Epithelial cell of esophagus (primary cell): Measurements from ENCODE around the gene ZDHHC19.
"Not testable (repeated sequence)": the region's sequence is repeated elsewhere in the genome, so short reads cannot be mapped to it uniquely, and the experiment has no call there.

Experiments used
- DNase-seq: peaks from one replicate; pipeline ENCODE4 v3.0.0; 2010; ENCODE audit warnings: low read depth
- H3K4me3 ChIP-seq: 2 replicates; pipeline ENCODE4 v1.5.1; 2011; ENCODE audit warnings: mild to moderate bottlenecking, low read length, control low read depth
- CTCF ChIP-seq: IDR thresholded peaks from 2 replicates; pipeline ENCODE4 v1.5.1; 2011; ENCODE audit warnings: low read depth, mild to moderate bottlenecking, low read length, control low read depth, inconsistent platforms; ENCODE audit not compliant: insufficient read depth; ENCODE audit errors: missing control alignments

ZDHHC19 gene

GRCh38 chr3:196175722-196176121 lies 35.5 kb downstream of the ZDHHC19 start:
- no peak for TF ChIP-seq CTCF
- DNase-seq = no peak
- no peak overlapping the region for H3K4me3 ChIP-seq

- H3K4me3 ChIP-seq = no peak overlapping the region
- DNase-seq = no peak
- TF ChIP-seq CTCF = no peak
These were observed 36.0 kb downstream of the ZDHHC19 start for GRCh38 chr3:196175116-196175625.

GRCh38 chr3:196174652-196175051 lies 36.5 kb downstream of the ZDHHC19 start:
- H3K4me3 ChIP-seq = no peak overlapping the region
- no peak for DNase-seq
- TF ChIP-seq CTCF = no peak

GRCh38 chr3:196170296-196170695 lies 40.9 kb downstream of the ZDHHC19 start:
- DNase-seq, H3K4me3 ChIP-seq: not testable (repeated sequence)

- TF ChIP-seq CTCF = no peak
- DNase-seq = no peak
- no peak overlapping the region for H3K4me3 ChIP-seq
These were observed 41.4 kb downstream of the ZDHHC19 start for GRCh38 chr3:196169836-196170240.

GRCh38 chr3:196168808-196169391 lies 42.3 kb downstream of the ZDHHC19 start:
- no peak for TF ChIP-seq CTCF
- H3K4me3 ChIP-seq = no peak overlapping the region
- DNase-seq = no peak

- no peak for DNase-seq
- H3K4me3 ChIP-seq = no peak overlapping the region
- no peak for TF ChIP-seq CTCF
These were observed 44.5 kb downstream of the ZDHHC19 start for GRCh38 chr3:196166741-196167140.
